GM12872 (cell line): ENCODE measurements around the gene THSD7A.

ENCODE experiments used
- CTCF ChIP-seq: IDR thresholded peaks from 3 replicates; pipeline ENCODE4 v1.5.1; 2011; ENCODE audit warnings: low read depth, mild to moderate bottlenecking, low read length, moderate library complexity; ENCODE audit not compliant: insufficient read depth

Gene THSD7A

GRCh38 chr7:11690395-11690794 is 141.6 kb downstream of the THSD7A start:
- no peak for TF ChIP-seq CTCF

- no peak for TF ChIP-seq CTCF
Measured at GRCh38 chr7:11689096-11689495, 142.9 kb downstream of the THSD7A start.

- TF ChIP-seq CTCF: no peak
Measured at GRCh38 chr7:11681461-11681860, 150.5 kb downstream of the THSD7A start.

- TF ChIP-seq CTCF: no peak
Measured at GRCh38 chr7:11675163-11675562, 156.8 kb downstream of the THSD7A start.

GRCh38 chr7:11668727-11669126 is 163.3 kb downstream of the THSD7A start:
- TF ChIP-seq CTCF: no peak

- no peak for TF ChIP-seq CTCF
Measured at GRCh38 chr7:11667810-11668185, 164.2 kb downstream of the THSD7A start.

GRCh38 chr7:11667071-11667809 is 164.8 kb downstream of the THSD7A start:
- TF ChIP-seq CTCF: no peak
